Activated T-helper 2 cell treated with anti-CD3 and anti-CD28 coated beads, Interferon-gamma antibody, Interleukin-2, Interleukin-4, amounts not matched to agents 10 μg/mL and 5 μg/mL and 100 μg/mL, durations not matched to agents 14 hours and 24 hours and 36 hours (primary cell): ENCODE measurements around the gene DNAJC5. TPM values are rescaled to one million over a fixed set of nuclear protein-coding genes. Genes with fewer than 3 reads are reported as not detected.

ENCODE experiments used
- DNase-seq: peaks from one replicate; pipeline ENCODE4 v3.0.0; 2021; ENCODE audit warnings: low spot score
- H3K27ac Mint-ChIP-seq: one replicate; pipeline ENCODE4 v1.8.0; 2021; ENCODE audit warnings: mixed read lengths
- H3K27me3 Mint-ChIP-seq: one replicate; pipeline ENCODE4 v1.8.0; 2021; ENCODE audit warnings: low read depth, mixed read lengths
- H3K36me3 Mint-ChIP-seq: one replicate; pipeline ENCODE4 v1.8.0; 2021; ENCODE audit warnings: low read depth, mixed read lengths
- H3K4me1 Mint-ChIP-seq: one replicate; pipeline ENCODE4 v1.8.0; 2021; ENCODE audit warnings: low read depth, mixed read lengths
- H3K4me3 Mint-ChIP-seq: one replicate; pipeline ENCODE4 v1.8.0; 2021; ENCODE audit warnings: low read depth, mild to moderate bottlenecking, moderate library complexity, mixed read lengths
- H3K9me3 Mint-ChIP-seq: one replicate; pipeline ENCODE4 v1.8.0; 2021; ENCODE audit warnings: mixed read lengths
- intact Hi-C: fragments of 100-400 bp; cut with micrococcal nuclease; formaldehyde crosslinking; loops from one replicate; pipeline ENCODE4 v1.15.1; 2023
- total RNA-seq: library from RNA; stranded (reverse); gene quantifications from 2 replicates; pipeline ENCODE4 v1.2.3, GENCODE V29; 2022

Gene DNAJC5
- total RNA-seq, 1 donor from 2014 or later, result 38.1 TPM

DNA sequence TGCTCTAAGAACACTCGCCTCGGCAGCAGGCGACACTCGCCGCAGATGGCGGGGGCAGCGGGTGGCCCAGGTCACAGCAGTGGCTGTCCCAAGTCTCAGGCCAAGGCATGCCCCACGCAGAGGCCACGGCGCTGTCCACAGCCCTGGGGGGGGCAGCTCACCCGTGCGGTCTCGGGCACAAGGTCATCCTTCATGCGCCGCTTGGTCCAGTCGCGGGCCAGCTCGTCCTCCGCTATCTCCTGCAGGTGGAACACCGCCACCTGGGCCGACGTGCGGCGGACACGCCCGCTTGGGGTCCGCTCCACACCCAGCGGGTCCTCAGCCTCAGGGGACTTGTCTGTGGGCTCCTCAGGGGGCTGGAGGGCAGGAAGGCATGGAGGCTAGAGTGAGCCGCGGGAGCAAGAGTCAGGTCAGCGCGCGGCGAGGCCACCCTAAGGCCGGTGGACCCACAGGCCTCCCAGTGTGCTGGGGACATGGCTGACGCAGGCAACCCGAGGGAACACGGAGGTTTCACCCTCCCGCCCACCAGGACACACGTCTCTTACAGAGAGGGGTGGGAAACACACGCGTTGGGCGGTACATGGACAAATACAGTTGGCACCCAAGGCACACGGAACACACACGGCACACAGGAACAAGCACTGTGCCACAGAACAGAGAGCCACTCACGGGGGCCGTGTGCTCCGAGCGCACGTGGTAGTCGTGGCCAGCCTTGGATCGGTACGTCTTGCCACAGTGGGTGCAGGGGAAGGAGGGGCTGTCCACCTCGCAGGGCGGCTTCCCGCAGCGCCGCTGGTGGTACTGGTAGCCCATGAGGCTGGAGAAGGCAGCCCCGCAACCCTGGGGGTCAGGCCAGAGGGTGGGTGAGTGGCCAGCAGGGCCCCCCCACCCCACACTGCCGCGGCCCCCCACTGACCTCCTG, 67.8 kb downstream of the DNAJC5 start:
- peaks cover 7% of the 10 kb centered on the region for H3K4me1 Mint-ChIP-seq
- no peak for DNase-seq
- intact Hi-C loops, result no loop called here
- no peaks in the 10 kb centered on the region for H3K27me3 Mint-ChIP-seq
- H3K36me3 Mint-ChIP-seq, result peaks cover 48% of the 10 kb centered on the region
- no peak overlapping the region for H3K4me3 Mint-ChIP-seq
- no peak overlapping the region for H3K27ac Mint-ChIP-seq
- no peaks in the 10 kb centered on the region for H3K9me3 Mint-ChIP-seq

- DNase-seq, result no peak
- intact Hi-C loops, result no loop called here
These were observed 68.4 kb downstream of the DNAJC5 start for GRCh38 chr20:63963348-63963741.

GRCh38 chr20:63963784-63964301, 68.9 kb downstream of the DNAJC5 start:
- Mint-ChIP-seq H3K4me3 (no peak overlapping the region), H3K4me1 (peaks cover 3% of the 10 kb centered on the region), H3K9me3 (no peaks in the 10 kb centered on the region), H3K27me3 (no peaks in the 10 kb centered on the region), H3K36me3 (peaks cover 57% of the 10 kb centered on the region), H3K27ac (no peak overlapping the region)
- no peak for DNase-seq
- intact Hi-C loops, result no loop called here

More at GRCh38 chr20:63963348-63963741, 68.4 kb downstream of the DNAJC5 start:
- no peaks in the 10 kb centered on the region for H3K27me3 Mint-ChIP-seq
- peaks cover 3% of the 10 kb centered on the region for H3K4me1 Mint-ChIP-seq
- no peak overlapping the region for H3K4me3 Mint-ChIP-seq
- H3K36me3 Mint-ChIP-seq, result peaks cover 52% of the 10 kb centered on the region
- H3K27ac Mint-ChIP-seq, result no peak overlapping the region
- H3K9me3 Mint-ChIP-seq, result no peaks in the 10 kb centered on the region

- no peak for DNase-seq
- no peaks in the 10 kb centered on the region for H3K27me3 Mint-ChIP-seq
- intact Hi-C loops, result no loop called here
These were observed 69.5 kb downstream of the DNAJC5 start for GRCh38 chr20:63964412-63964811.

DNA sequence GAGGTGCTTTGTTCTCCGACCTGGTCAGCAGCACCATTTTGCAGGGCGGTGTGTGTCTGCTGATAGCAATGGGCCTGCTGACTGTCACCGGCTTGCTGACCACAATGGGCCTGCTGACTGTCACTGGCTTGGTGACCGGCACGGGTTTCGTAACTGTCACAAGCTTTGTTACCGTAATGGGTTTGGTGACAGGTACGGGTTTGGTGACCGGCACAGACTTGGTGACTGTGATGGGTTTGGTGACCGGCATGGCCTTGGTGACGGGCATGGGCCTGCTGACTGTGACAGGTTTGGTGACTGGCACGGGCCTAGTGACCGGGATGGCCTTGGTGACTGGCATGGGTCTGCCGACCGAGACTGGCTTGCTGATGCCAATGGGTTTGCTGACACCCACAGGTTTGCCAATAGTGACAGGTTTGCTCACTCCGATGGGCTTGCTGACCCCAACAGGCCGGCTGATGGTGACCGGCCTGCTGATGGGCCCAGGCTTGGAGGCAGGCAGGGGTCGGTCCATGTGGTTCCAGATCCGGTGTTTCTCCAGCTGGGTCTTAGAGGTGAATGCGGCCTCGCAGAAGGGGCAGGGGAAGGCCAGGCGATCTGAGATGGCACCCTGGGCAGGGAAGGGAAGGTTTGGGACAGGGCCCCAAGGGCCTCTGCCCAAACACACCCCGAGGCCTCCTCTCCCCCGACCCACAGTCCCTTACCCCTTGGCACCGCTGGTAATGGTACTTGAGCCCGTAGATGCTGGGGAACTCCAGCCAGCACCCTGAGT, 71.4 kb downstream of the DNAJC5 start:
- no peak overlapping the region for H3K4me3 Mint-ChIP-seq
- no peak for DNase-seq
- H3K9me3 Mint-ChIP-seq, result no peaks in the 10 kb centered on the region
- H3K27ac Mint-ChIP-seq, result no peak overlapping the region
- intact Hi-C loops, result no loop called here
- H3K4me1 Mint-ChIP-seq, result peaks cover 5% of the 10 kb centered on the region
- H3K36me3 Mint-ChIP-seq, result peaks cover 46% of the 10 kb centered on the region
- no peaks in the 10 kb centered on the region for H3K27me3 Mint-ChIP-seq

More at GRCh38 chr20:63964412-63964811, 69.5 kb downstream of the DNAJC5 start:
- Mint-ChIP-seq H3K27ac (no peak overlapping the region), H3K9me3 (no peaks in the 10 kb centered on the region), H3K4me1 (peaks cover 5% of the 10 kb centered on the region), H3K4me3 (no peak overlapping the region), H3K36me3 (peaks cover 55% of the 10 kb centered on the region)

- no peak overlapping the region for H3K27ac Mint-ChIP-seq
- no peaks in the 10 kb centered on the region for H3K9me3 Mint-ChIP-seq
- peaks cover 40% of the 10 kb centered on the region for H3K36me3 Mint-ChIP-seq
- H3K27me3 Mint-ChIP-seq, result no peaks in the 10 kb centered on the region
- peaks cover 5% of the 10 kb centered on the region for H3K4me1 Mint-ChIP-seq
- intact Hi-C loops, result no loop called here
- no peak for DNase-seq
- H3K4me3 Mint-ChIP-seq, result no peak overlapping the region
These were observed 72.0 kb downstream of the DNAJC5 start for GRCh38 chr20:63966944-63967322.

DNA sequence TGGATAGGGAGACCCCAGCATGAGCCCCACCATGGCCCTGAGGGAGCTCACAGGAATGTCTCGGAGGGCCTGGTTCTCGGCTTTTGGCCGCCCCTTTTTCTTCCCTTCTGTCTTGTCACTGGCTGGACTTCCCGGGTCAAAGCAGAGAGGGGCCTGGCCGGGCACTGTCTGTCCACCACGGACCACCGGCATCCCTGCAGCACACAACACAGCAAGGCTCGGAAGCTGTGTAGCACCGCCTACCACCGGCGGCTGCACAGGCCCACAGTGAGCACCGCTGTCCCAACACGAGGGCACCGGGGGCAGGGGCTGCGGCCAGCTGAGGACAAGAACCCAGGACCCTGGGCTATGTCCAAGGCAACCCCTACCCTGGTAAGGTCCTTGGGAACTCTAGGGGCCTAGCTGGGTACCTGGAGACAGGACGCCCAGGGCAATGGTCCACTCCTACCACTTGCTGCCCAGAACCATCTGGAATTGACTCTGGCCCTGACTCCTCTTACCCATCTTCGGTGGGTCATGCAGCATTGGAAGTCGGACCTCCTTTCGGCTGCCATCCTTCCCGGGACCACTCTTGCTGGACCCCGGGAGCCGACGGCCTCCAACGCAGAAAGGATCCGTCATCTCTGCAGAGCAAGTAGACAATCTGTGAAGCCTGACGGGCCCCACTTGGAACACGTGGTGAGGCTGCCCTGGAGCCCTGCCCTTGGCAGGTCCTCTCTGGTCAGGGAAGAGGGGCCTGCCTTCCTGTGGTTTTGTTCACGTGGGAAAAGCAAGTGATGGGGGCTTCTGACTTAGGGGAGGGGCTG, 72.6 kb downstream of the DNAJC5 start:
- no peak for DNase-seq
- Mint-ChIP-seq H3K27ac (no peak overlapping the region), H3K9me3 (no peaks in the 10 kb centered on the region), H3K4me1 (peaks cover 5% of the 10 kb centered on the region), H3K36me3 (peaks cover 36% of the 10 kb centered on the region), H3K27me3 (no peaks in the 10 kb centered on the region), H3K4me3 (peak overlapping the region; percentile 39)
- intact Hi-C loops, result no loop called here

- peak overlapping the region; percentile 83 for H3K27ac Mint-ChIP-seq
- intact Hi-C loops, result no loop called here
- no peak for DNase-seq
These were observed 73.4 kb downstream of the DNAJC5 start for GRCh38 chr20:63968136-63968927.

DNA sequence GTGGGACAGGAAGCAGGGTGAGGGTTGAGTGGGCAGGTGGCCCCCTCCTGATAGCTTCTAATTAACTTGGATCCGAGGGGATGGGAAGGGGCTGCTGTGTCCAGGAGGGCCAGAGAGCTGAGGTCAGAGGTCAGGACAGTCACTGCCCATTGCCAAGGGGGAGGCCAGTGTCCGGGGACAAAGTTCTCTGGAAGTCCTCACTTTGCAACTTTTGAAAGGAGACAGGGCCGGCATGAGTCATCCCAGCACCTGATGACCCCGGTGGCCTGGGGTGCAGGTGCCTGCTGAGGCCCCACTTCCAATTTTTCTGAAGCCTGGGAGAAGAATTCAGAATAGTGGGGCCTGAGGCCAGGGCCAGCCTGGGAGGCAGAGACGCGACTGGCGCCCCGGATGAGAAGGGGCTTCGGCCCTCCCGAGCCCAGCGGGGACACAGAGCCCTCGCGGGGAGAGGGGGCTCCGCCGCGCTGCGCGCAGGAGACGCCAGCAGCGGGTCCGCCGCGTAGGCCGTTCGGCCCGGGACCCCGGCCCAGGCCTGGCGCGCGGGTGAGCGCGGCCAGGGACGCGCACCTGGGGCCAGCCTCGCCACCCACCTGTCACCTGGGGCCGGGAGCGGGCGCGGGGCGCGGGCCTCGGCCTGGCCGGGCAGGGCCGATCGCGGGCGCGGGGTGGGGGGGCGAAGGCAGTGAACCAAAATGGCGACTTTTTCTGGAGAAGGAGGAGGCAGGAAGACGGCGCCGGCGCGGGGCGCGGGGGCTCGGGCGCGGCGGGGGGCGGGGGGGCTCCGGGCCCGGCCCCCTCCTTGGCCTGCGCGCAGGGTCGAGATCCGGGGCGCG, 74.2 kb downstream of the DNAJC5 start:
- DNase-seq, result no peak
- Mint-ChIP-seq H3K27me3 (no peaks in the 10 kb centered on the region), H3K4me3 (peak overlapping the region; percentile 86), H3K27ac (peak overlapping the region; percentile 83), H3K4me1 (peaks cover 12% of the 10 kb centered on the region), H3K9me3 (no peaks in the 10 kb centered on the region), H3K36me3 (peaks cover 37% of the 10 kb centered on the region)
- intact Hi-C loops, result no loop called here

More at GRCh38 chr20:63968136-63968927, 73.4 kb downstream of the DNAJC5 start:
- H3K9me3 Mint-ChIP-seq, result no peaks in the 10 kb centered on the region
- peak overlapping the region; percentile 86 for H3K4me3 Mint-ChIP-seq
- no peaks in the 10 kb centered on the region for H3K27me3 Mint-ChIP-seq
- H3K36me3 Mint-ChIP-seq, result peaks cover 37% of the 10 kb centered on the region
- peaks cover 8% of the 10 kb centered on the region for H3K4me1 Mint-ChIP-seq

- DNase-seq, result peak; percentile 51
- H3K36me3 Mint-ChIP-seq, result peaks cover 43% of the 10 kb centered on the region
These were observed 75.2 kb downstream of the DNAJC5 start, which contains the start of gene ZNF512B for GRCh38 chr20:63969838-63970713. ZNF512B (minus strand) TSS chr20:63969930; CDS start chr20:63967950, 1,980 bp downstream.

More at GRCh38 chr20:63969838-63970713, 75.2 kb downstream of the DNAJC5 start, which contains the start of gene ZNF512B:
- H3K27me3 Mint-ChIP-seq, result no peaks in the 10 kb centered on the region
- H3K9me3 Mint-ChIP-seq, result no peaks in the 10 kb centered on the region
- H3K4me1 Mint-ChIP-seq, result peaks cover 15% of the 10 kb centered on the region
- intact Hi-C loops, result loop anchor here (10.0 kb wide), 2 partner anchors 105 to 265 kb away; partner anchors contain the start of genes ABHD16B, ARFRP1, TPD52L2 and ZGPAT
- peak within 1 kb of the TSS; percentile 83 for H3K27ac Mint-ChIP-seq
- peak within 1 kb of the TSS; percentile 86 for H3K4me3 Mint-ChIP-seq
